Stimulated activated effector memory CD8-positive, alpha-beta T cell treated with anti-CD3 and anti-CD28 coated beads, Interleukin-12 subunit alpha, Interleukin-12 subunit beta, amount 100 ng/mL, for 72 hours (primary cell): ENCODE data around the gene BEX4.
A peak's percentile ranks its signal among the peaks of the same experiment; 100 is the strongest.
"Not testable (repeated sequence)": the region's sequence is repeated elsewhere in the genome, so short reads cannot be mapped to it uniquely, and the experiment has no call there.

Experiments
- ATAC-seq: fragments of 150-1000 bp; cut with Tn5 transposase; 2 replicates; pipeline ENCODE4 v1.10.0; 2021
- DNase-seq, 2 donors: peaks; one replicate each; pipeline ENCODE4 v3.0.0; 2021 to 2022; ENCODE audit warnings: low spot score in 2 of 2
- H3K27ac Mint-ChIP-seq: one replicate; pipeline ENCODE4 v1.8.0; 2022; ENCODE audit warnings: mild to moderate bottlenecking, mixed read lengths
- H3K36me3 Mint-ChIP-seq: one replicate; pipeline ENCODE4 v1.8.0; 2022; ENCODE audit warnings: mild to moderate bottlenecking, mixed read lengths
- H3K4me1 Mint-ChIP-seq: one replicate; pipeline ENCODE4 v1.8.0; 2022; ENCODE audit warnings: mixed read lengths
- H3K4me3 Mint-ChIP-seq: one replicate; pipeline ENCODE4 v1.8.0; 2022; ENCODE audit warnings: mild to moderate bottlenecking, mixed read lengths
- H3K9me3 Mint-ChIP-seq: one replicate; pipeline ENCODE4 v1.8.0; 2022; ENCODE audit warnings: mixed read lengths

BEX4 gene

DNA sequence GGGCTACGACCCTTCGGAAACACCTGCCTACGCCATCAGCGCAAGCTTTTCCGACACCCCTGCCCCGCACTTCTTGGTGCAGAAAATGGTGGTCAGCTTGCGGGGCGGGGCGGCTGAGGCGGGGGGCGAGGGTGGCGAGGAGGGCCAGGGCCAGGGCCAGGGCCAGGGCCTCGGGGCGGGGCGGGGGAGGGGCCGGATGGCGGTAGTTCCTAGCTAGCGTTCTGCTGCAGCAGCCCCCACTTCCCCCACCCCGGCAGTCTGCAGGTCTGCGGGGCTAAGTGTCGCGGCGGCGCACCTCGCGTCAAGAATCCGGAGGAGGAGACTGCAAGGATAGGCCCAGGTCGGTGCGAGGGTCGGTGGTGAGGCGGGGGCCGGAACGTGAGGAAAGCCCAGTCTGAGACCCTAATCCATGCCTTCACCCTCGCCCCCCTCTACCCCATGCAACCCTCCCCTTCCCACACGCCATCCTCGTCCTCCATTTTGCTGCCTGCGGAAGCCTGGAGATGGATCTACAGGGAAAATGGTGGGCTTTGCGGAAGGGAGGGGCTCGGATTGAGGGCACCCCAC lies 600 bp downstream of the BEX4 start:
- ATAC-seq (peak; percentile 57), DNase-seq (peak in 1 of 2 donors; percentile 50)
- Mint-ChIP-seq H3K9me3 (no peaks in the 10 kb centered on the region), H3K4me1 (no peaks in the 10 kb centered on the region), H3K27ac (peak overlapping the region; percentile 89), H3K4me3 (peak overlapping the region; percentile 75), H3K36me3 (peaks cover 5% of the 10 kb centered on the region)

DNA sequence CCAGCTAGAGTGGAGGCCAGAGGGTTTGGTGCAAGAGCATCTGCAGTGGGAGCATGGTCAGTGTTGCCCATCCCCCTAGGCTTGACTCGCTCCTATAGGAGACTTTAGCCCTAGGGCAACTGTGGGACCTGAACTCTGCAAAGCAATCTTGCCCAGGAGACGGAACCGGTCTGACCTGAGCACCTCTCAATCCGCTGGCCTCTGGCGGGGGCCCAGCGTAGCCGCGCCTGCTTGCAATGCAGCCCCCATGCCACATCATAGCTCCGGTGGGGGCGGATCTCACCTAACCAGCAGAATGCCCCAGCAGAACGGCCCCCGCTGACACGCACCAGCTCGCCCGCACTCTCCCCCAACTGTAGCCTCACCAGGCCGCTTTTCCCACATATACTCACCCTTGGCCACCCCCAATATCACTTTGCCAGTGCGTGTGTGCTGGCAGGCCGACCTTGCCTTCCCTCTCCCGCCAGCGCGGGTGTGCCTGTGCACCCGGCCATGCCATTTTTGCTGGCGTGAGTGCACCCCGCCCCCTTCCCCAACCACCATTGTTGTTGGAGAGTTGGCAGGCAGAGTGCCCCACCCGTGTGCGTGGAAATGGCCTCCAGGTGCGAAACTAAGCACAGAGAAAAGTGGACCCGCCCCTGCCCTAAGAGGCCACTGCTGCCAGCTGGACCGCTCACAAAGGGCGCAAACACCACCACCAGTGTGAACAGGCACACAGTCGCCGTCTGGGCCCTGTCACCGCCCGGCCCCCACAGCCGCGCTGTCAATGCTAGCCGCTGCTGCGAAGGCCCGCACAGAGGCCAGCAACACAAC lies 5.8 kb downstream of the BEX4 start:
- no peaks in the 10 kb centered on the region for H3K4me1 Mint-ChIP-seq
- no peaks in the 10 kb centered on the region for H3K9me3 Mint-ChIP-seq
- DNase-seq (no peak), ATAC-seq (no peak)
- peaks cover 5% of the 10 kb centered on the region for H3K36me3 Mint-ChIP-seq
- H3K27ac Mint-ChIP-seq: no peak overlapping the region
- H3K4me3 Mint-ChIP-seq: no peak overlapping the region

DNA sequence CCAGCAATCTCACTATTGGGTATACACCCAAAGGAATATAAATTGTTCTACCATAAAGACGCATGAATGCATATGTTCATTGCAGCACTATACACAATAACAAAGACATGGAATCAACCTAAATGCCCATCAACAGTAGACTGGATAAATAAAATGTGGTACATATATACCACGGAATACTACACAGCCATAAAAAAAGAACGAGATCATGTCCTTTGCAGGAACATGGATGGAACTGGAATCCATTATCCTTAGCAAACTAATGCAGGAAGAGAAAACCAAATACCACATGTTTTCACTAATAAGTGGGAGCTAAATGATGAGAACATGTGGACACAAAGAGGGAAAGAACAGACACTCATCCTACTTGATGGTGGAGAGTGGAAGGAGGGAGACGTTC lies 11.0 kb downstream of the BEX4 start:
- H3K36me3 Mint-ChIP-seq, H3K27ac Mint-ChIP-seq, H3K4me1 Mint-ChIP-seq, H3K4me3 Mint-ChIP-seq, H3K9me3 Mint-ChIP-seq, DNase-seq, ATAC-seq: not testable (repeated sequence)

DNA sequence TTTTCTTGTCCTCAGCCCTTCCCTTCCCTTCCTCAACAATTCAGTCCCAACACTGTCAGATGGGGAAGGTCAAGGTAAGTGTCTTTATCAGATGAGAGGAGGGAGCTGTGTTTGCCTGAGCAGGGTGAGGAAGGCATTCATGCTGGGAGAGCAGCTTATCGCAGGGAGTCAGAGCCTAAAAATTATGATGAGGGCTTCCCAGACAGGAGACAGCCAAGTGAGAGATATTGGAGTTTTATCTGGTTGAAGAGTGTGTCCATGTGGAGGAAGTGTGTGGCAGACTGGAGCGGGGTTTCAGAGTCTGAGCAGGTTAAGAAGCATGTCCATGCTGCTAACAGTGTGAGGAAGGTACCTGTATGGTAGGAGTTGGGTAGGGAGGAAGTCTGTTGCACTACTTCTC lies 18.4 kb downstream of the BEX4 start:
- Mint-ChIP-seq H3K4me3 (no peak overlapping the region), H3K4me1 (no peaks in the 10 kb centered on the region), H3K27ac (no peak overlapping the region), H3K9me3 (no peaks in the 10 kb centered on the region), H3K36me3 (no peaks in the 10 kb centered on the region)
- ATAC-seq (no peak), DNase-seq (no peak)

DNA sequence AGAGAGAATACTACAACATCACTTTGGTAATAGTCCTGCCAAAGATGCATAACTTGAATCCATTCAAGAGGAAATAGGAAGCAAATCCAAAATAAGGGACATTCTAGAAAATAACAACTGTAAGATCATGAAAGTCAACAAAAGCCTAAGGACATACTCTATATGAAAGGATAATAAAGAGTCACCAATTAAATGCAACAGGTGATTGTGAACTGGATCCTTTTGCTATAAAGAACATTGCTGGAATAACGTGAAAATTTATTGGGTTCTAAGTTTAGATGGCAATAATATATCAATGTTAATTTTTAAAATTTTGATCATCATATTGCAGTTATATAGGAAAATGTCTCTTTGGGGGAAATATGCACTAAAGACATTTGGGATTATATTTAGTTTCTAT lies 20.0 kb downstream of the BEX4 start:
- Mint-ChIP-seq H3K4me3 (no peak overlapping the region), H3K9me3 (no peaks in the 10 kb centered on the region), H3K36me3 (no peaks in the 10 kb centered on the region), H3K4me1 (no peaks in the 10 kb centered on the region), H3K27ac (no peak overlapping the region)
- DNase-seq (no peak), ATAC-seq (no peak)

DNA sequence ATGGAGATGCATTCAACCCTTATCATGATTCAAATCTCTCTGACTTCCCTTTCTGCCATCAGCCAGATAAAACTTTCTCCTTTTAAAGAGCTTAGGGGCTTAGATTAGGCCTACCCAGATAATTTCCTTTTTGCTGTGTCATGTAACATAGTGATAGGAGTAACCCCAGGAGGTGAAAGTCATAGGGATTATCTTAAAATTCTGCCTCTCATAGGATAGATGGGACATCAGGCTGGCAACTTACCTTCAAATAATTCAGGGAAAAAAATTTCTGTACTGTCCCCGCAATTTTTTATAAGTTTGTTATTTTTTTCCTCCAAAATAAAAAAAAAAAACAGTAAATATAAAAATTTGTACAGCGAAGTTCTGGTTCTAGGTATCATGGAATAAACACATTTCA lies 20.7 kb downstream of the BEX4 start:
- not testable (repeated sequence) for H3K36me3 Mint-ChIP-seq, H3K4me1 Mint-ChIP-seq, H3K9me3 Mint-ChIP-seq, DNase-seq, ATAC-seq, H3K4me3 Mint-ChIP-seq, H3K27ac Mint-ChIP-seq

DNA sequence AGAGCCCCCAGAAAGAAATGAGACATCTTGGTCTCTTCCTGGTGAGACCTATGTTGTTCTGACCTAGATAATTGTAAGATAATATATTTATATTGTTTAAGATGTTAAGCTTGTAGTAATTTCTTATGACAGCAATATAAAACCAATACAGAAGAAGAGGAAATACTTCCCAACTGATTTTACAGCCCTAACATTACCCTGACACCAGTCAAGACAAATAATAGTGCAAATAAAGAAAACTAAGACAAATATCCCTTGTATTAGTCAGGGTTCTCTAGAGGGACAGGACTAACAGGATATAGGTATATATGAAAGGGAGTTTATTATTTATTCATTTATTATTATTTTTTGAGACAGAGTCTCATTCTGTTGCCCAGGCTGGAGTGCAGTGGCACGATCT lies 21.4 kb downstream of the BEX4 start:
- no peaks in the 10 kb centered on the region for H3K9me3 Mint-ChIP-seq
- no peaks in the 10 kb centered on the region for H3K36me3 Mint-ChIP-seq
- no peak overlapping the region for H3K4me3 Mint-ChIP-seq
- no peak overlapping the region for H3K27ac Mint-ChIP-seq
- DNase-seq (no peak), ATAC-seq (no peak)
- H3K4me1 Mint-ChIP-seq: no peaks in the 10 kb centered on the region

DNA sequence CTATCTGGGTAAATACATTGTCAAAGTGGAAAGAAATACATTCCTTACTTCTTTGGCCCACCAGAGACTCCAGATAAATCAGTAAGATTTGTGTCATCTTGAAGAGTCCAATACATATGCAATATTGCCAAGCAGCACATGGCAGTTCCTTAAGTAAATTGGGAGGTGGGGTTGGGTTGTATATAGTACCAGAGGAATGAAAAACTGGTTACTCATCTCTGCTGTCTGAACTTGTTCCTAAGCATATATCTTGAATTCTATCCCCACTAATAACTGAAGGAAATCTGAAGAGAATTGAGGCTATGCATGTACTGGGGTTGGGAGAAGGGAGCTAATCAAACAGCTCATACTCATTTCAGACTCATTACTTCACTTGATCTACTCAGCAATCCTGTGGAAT lies 25.2 kb downstream of the BEX4 start:
- no peaks in the 10 kb centered on the region for H3K9me3 Mint-ChIP-seq
- no peaks in the 10 kb centered on the region for H3K36me3 Mint-ChIP-seq
- no peak overlapping the region for H3K4me3 Mint-ChIP-seq
- DNase-seq (no peak), ATAC-seq (no peak)
- no peak overlapping the region for H3K27ac Mint-ChIP-seq
- no peaks in the 10 kb centered on the region for H3K4me1 Mint-ChIP-seq

DNA sequence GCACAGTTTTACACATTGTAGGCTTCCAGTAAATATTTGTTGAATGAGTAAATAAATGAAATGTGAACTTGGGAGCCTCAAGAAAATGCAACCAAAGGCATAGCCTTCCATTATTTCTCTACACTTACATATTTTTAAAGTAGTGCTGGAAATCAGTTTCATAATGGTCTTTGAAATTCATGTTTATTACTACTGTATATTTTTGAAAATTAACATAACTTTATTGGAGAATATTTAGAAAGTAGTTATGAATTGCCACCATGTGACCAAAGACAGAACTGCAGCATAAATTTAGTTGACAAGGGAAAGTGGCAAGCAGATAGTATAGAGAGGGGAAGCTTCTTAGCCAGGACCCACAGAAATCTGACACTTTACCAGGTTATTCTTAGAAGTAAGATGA lies 33.6 kb downstream of the BEX4 start:
- peaks cover 2% of the 10 kb centered on the region for H3K4me1 Mint-ChIP-seq
- H3K4me3 Mint-ChIP-seq: no peak overlapping the region
- ATAC-seq: no peak
- DNase-seq: no peak
- H3K27ac Mint-ChIP-seq: no peak overlapping the region
- H3K9me3 Mint-ChIP-seq: no peaks in the 10 kb centered on the region
- no peaks in the 10 kb centered on the region for H3K36me3 Mint-ChIP-seq

DNA sequence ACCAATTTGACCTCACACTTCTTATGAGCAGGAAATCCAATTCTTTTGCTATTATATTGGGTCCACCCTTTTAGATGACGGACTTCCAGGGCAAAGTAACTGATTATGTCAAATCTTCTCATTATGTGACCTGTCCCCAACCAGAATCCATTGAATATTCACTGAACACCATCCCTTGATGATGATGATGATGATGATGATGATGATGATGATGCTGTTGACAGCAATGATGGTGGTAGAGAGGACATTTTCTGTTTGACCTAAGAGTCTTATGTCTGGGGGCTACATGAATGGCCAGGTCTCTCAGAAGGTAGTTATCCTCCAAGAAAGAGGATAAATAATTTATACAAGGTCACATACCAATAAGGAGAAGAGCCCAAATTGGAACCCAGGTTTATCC lies 34.9 kb downstream of the BEX4 start:
- H3K4me3 Mint-ChIP-seq: no peak overlapping the region
- no peaks in the 10 kb centered on the region for H3K9me3 Mint-ChIP-seq
- DNase-seq: no peak
- peaks cover 14% of the 10 kb centered on the region for H3K4me1 Mint-ChIP-seq
- peaks cover 6% of the 10 kb centered on the region for H3K36me3 Mint-ChIP-seq
- H3K27ac Mint-ChIP-seq: no peak overlapping the region
- ATAC-seq: no peak

DNA sequence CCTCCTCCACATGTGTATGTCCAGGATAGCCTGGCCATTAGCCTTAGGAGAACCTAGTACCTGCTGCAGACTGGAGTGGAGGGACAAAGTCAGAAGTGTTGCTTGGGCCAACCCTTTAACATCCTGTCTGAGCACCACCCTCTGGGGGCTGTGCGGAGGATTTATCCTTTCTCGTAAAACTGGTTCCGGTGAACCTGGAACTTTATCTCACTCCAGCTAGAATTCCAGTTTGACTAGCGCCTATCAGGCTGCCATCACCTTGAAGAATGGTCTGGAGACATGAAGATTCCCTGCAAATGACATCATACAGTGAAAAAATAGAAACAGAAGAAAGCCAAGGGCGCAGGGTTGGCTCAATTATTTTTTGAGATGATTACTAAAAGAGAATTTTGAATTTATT lies 36.1 kb downstream of the BEX4 start:
- Mint-ChIP-seq H3K4me1 (peaks cover 19% of the 10 kb centered on the region), H3K36me3 (peaks cover 6% of the 10 kb centered on the region), H3K4me3 (no peak overlapping the region), H3K27ac (no peak overlapping the region), H3K9me3 (no peaks in the 10 kb centered on the region)
- no peak for ATAC-seq
- no peak for DNase-seq

DNA sequence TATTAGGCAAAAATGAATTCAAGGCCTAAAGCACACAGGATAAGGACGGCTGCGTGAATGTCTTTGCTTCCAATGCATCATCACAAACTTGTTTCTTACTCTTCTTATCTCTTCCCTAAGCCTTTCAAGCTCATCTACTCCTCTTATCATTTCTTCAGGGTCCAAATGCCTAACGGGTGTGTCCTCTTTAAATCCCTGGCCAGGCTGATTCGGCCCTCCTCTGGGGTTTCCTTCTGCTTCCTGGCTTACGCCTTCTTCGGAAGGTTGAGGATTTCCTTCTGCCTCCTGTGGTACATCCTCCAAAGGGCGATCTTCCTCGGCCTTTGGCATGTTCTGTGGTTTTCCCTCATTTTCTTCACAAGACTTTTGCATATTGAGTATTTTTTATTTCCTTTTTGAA lies 38.7 kb downstream of the BEX4 start:
- peaks cover 6% of the 10 kb centered on the region for H3K36me3 Mint-ChIP-seq
- peak overlapping the region; percentile 94 for H3K27ac Mint-ChIP-seq
- ATAC-seq (no peak), DNase-seq (no peak)
- no peaks in the 10 kb centered on the region for H3K9me3 Mint-ChIP-seq
- peak overlapping the region; percentile 93 for H3K4me3 Mint-ChIP-seq
- H3K4me1 Mint-ChIP-seq: peaks cover 19% of the 10 kb centered on the region

DNA sequence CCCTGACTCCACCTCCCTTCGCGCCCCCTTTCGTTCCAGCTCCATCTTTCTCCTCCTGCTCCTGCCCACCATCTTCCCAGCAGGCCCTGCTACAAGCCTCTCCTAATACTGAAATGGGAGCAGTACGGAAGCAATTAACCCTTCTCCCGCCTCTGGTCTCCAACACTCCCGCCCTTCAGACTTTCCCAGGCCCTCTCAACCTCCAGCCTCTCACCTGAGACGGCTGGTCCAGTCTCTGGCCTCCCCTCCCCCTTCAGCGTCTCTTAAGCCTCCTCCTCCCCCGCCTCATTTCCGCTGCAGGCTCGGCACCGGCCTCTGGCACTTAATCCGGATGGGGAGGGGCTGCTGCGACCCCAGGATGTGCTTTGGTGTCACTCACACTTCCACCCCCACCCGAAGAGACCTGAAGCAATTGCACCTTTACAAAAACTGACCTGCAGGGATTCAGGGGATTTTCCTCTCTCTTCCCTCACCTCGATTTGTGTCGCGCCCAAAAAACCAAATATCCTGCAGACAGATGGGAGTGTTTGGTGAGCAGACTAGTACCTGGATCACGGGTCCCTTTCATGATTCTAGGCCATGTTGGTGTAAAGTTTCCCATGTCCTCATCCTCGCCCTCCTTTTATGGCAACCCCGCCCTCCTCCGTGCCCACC lies 39.4 kb downstream of the BEX4 start:
- Mint-ChIP-seq H3K36me3 (peaks cover 6% of the 10 kb centered on the region), H3K4me3 (peak overlapping the region; percentile 93), H3K9me3 (no peaks in the 10 kb centered on the region), H3K27ac (peak overlapping the region; percentile 94), H3K4me1 (peaks cover 19% of the 10 kb centered on the region)
- peak; percentile 58 for ATAC-seq
- DNase-seq: peak in 1 of 2 donors; percentile 57

DNA sequence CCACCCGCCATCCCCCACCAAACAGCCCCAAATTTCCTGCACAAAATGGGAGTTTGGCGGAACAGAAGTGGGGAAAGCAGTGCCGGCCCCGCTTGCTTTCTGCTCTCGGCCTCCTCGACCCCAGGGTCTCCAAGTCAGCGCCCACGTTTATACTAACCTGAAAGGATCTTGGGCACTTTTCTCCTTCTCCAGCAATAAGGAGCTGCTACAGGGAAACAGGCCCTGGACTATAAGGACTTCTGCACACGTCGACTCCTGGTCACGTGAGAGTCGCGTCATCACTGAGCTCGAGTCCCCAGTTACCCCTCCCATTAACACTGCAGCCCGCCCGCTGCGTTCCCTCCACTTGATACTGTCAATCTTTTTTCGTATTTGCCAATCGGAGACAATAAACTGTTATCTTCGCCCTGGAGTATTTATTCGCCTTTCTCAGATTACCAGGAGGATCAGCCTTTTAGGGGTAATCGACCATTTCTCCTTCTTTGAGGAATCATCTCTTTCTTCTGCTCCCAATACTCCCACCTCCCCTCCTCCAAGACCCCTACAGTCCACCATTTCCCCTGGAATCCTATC lies 40.1 kb downstream of the BEX4 start, which contains the start of gene TCEAL8:
Gene TCEAL8 (minus strand): TSS at position 235 of the 573 bp plus-strand sequence. CDS start 1,176 bp downstream, outside the sequence.
- H3K36me3 Mint-ChIP-seq: peaks cover 6% of the 10 kb centered on the region
- H3K4me1 Mint-ChIP-seq: peaks cover 19% of the 10 kb centered on the region
- DNase-seq (peak; percentile 14 to 59), ATAC-seq (peak; percentile 95)
- peak within 1 kb of the TSS; percentile 94 for H3K27ac Mint-ChIP-seq
- H3K9me3 Mint-ChIP-seq: no peaks in the 10 kb centered on the region
- peak within 1 kb of the TSS; percentile 93 for H3K4me3 Mint-ChIP-seq

DNA sequence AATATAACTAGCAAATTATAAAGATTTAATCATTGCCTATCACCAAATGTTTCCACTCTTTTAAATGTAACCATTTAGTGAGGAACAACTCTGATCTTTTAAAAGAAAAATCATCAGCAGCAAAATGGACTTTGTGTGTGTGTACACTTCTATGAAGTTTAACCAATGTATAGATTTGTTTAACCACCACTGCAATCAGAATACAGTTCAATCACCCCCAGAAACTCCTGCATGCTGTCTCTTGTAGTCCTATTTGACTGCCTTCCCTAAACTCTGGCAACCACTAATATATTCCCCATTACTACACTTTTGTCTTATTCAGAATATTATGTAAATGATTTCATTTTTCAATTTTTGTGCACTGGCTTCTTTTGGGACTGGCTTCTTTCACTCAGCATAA lies 41.7 kb downstream of the BEX4 start:
- DNase-seq (no peak), ATAC-seq (no peak)
- H3K4me3 Mint-ChIP-seq: no peak overlapping the region
- peaks cover 19% of the 10 kb centered on the region for H3K4me1 Mint-ChIP-seq
- H3K36me3 Mint-ChIP-seq: peaks cover 6% of the 10 kb centered on the region
- no peak overlapping the region for H3K27ac Mint-ChIP-seq
- no peaks in the 10 kb centered on the region for H3K9me3 Mint-ChIP-seq
